AML-193 (cell line): ENCODE measurements around the gene RIPOR2.
A peak's percentile ranks its signal among the peaks of the same experiment; 100 is the strongest.
"Not testable (repeated sequence)": the region's sequence is repeated elsewhere in the genome, so short reads cannot be mapped to it uniquely, and the experiment has no call there.

Experiments
- DNase-seq, 2 experiments: peaks; one replicate each; lab custom pipeline; 2025; lab: John Stamatoyannopoulos, UW

Gene RIPOR2

DNA sequence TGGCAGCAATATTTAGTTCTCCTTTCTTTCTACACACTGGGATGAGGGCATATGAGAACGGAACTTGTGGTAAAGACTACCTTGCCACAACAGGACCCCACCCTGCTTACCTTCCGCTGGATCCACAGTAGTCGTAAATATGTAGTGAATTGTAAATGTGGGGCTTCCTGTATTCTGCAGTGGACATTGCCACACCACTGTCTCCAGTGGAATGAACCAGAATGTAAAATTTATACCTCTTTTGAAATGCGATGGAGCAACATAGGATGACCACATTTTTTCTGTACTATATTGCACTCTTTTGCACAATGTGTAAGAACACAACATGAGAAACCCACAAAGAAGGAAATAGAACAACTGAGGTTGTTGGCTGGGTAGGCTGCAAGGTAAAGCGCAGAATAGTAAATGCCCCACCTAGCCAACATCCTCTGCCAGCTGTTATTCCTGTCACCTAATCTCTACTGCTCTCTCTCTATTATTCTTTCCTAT is 16.1 kb upstream of the RIPOR2 start:
- peak; percentile 97 to 98 for DNase-seq

DNA sequence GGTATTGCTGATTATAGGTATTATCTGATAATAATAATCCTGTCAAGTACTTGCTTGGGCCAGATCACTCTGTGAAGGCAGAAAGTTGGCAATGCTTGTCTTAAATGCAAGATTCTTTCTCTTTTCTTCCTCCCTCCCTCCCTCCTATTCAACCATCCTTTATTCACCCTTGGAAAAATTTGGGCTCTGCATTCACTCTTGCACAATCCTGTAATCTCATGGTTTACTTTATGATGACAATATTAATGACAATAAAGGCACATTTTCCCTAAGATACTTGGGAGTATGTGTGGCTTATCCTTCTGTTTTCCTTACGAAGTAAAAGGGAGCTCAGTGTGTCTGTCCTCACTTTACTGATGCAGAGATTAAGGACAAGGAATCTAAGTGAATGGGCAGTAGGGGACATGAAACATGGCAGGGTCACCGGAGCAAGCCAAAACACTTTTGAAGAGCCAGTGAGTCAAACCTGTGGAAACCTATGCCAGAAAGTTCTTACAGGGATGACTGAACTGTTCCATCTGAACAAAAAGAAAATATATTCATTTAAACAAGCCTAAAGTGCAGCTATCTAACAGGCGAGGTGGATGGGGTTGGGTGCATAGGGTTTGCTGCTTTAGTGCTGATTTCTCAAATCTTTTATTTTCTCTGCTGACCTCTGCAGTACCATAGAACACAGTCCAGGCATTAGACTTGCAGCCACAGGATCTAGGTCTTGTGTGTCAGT is 14.6 kb upstream of the RIPOR2 start:
- DNase-seq = no peak

DNA sequence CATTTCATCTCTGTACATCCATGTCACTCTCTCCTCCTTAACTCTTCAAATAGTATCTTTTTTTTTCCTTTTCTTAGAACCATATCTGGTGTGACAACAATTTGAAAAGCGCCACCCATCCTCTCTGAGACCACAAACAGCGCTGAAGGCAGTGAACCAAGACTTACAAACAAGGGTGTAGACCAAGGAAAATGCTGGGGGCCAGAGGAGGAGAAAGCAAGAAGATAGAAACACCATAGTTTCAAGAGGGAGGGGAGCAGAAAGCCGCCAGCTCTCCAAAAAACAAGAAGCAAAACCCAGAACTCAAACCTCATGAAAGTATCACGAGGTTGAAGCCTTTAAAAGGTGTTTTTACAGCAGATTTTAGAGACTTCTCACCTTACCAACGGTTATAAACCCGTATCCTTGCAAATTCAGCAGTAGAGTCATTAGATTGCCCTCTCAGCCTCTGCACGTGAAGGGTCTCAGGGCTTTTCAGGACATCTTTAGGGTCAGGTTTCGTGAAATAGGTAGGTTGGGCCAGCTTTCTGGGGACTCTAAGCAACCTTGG is 13.3 kb upstream of the RIPOR2 start:
- DNase-seq = no peak

DNA sequence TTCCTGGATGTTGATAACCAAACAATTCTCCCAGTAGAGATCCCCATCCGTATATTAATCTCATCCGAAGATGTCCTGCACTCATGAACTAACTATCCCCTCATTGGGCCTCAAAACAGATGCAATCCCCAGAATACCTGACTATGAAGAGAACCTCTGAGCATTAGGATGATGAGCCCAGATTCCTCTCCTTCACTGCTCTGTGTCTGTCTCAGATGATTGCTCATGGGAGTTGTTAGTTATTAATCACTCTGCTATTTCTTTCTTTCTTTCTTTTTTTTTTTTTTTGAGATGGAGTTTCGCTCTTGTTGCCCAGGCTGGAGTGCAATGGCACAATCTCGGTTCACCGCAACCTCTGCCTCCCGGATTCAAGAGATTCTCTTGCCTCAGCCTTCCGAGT is 12.5 kb upstream of the RIPOR2 start:
- not testable (repeated sequence) for DNase-seq

DNA sequence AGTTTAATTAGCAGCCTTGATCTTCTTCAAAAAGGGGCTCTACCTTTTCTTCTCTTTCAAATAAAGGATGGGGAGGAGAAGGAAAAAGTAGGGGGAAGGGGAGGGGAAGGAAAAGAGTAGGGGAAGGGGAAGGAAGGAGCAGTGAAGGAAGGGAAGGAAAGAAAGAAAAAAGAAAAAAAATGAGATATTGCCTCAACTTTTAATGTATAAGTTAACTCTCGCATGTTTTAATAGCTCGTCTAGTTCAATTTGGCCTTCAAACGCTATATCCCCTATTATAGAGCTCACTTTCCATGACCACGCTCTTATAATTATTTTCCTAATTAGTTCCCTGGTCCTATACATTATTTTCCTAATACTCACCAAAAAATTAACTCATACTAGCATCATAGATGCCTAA is 11.9 kb upstream of the RIPOR2 start:
- no peak for DNase-seq

DNA sequence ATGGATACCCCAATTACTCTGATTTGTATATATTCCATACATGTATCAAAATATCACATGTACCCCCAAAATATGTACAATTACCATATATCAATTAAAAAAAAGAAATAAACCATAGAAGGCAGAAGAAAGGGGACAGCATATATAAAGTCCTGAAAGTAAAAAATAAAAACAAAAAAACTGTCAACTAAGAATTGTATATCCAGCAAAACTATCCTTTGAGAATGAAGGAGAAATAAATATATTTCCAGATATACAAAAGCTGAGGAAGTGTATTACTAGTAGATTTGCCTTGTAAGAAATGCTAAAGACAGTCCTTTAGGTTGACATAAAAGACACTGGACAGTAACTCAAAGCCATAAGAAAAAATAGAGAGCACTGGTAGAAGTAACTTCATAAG is 9.3 kb upstream of the RIPOR2 start:
- no peak for DNase-seq

DNA sequence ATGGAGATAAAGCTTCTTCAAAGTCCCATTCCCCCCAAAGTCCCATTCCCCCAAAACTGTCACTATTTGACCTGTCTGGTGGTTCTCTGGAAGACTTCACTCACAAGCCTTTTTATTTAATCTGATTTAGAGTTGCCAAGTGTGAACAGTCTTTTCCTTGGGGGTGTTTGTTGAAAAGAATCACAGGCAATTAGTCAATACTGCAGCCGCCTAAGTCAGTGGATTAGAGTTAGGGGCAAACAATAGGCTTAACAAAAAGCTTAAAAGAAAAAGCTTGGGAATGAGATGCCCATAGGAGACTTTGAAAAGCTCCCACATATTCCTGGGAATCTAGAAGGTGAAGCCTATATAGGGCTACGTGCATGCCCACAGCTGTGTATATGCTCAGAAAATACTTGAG is 8.0 kb upstream of the RIPOR2 start:
- DNase-seq = no peak

DNA sequence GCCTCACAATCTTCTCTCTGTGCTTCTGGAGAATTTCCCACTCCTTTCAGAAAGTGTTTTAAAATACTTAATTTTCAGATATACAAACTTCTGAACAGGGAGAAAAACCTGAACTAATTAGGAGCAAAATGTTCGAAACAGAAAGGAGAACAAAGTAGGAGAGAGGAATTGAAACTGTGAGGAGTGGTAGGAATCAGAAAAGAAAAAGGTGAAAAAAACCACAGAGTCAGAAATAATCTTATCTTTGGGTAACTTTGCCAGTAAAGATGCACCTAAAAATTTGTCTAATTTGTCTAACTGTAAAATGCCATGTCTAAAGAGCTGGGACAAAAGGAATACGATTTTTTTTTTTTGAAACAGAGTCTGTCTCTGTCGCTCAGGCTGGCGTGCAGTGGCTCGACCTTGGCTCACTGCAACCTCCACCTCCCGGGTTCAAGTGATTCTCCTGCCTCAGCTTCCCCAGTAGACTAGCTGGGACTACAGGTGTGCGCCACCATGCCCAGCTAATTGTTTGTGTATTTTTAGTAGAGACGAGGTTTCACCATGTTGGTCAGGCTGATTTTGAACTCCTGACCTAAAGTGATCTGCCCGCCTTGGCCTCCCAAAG is 4.7 kb upstream of the RIPOR2 start:
- DNase-seq = no peak

DNA sequence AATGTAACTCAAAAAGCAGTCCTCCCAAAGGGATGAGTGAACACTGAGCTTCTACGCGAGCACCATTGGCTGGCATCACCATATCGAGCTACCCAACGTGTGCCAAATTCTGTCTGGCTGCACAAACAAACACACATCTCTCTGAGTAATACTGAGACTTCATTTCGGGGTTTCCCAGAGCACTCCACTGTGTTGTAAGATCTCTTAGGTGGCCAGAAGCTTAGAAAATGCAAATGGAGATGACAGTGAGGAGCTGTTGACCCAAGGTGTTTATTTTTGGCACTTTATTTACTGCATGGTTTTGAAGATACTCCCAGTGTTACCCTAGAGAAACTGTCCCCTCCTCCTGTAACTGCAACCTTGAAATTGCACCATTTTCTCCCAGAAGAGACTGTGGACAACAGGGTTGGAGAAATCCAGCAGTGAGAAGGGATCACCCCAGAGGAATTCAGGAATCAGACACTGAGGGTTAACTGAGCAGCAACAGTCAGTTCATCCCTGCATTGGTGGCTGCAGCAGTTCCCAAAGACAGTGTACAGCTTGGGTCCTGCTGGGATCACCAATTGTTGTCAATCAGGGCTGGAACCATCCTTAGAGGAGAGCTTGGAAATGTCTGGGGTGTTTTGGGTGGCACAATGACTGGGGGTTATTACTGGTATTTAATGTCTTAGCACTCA is 1.0 kb upstream of the RIPOR2 start:
- no peak for DNase-seq

DNA sequence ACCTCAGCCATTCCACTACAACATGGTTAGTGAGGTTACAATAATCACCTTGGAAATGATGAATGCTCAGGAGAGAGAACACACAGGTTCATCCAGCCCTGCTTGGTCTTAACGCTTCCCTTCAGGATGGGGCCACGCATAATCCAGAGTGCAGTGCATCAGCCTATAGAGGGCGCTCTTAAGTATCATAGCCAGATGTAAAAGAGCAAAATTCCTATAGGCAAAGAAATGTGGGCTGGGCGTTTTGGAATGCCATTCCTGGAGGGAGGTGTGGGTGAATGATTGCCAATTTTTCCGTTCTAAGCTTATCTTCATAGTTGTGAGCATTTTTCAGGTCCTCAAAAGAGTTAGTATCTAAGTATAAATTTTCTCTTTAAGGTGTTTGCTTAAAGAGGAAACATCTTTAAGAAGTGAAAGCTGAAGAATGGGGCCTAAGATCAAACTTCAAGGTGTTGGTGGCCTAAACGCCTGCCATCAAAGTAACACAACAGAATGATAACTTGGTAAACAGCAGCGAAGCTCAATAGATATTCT is 1.8 kb downstream of the RIPOR2 start:
- peak; percentile 40 to 48 for DNase-seq

DNA sequence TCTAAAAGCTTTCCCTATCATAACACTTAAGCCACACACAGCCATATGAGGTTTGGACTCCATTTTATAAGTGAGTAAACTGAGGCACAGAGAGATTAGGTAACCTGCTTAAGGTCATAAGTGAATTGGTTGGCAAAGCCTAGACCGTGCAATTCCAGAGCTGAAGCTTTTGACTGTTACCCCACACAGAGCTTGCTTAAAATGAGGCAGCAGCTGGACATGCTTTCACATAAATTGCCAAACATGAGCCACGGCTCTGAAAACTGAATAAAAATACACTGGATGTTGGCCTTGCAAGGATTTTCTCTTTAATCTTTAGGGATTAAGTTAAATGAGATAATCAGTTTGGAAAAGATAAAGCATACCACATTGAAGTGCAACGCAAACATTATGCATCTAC is 2.5 kb downstream of the RIPOR2 start:
- DNase-seq = no peak

DNA sequence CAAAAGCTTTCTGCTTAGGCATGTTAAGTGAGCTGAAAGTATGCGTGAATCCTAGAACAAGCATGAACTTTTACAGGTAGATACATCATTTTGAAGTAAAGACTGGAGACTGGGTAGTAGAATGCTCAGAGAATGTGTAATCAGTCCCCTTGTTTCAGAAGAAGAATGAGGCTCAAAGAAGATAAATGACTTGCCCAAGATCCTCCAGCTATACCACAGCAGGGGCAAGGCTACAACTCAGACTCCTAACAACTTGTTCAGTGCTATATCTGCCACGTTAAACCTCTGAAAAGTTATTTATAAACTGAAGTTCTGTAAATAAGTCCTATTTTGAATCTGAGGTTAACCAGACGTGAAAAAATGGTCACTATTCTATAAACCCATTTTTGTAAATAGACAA is 2.9 kb downstream of the RIPOR2 start:
- DNase-seq = no peak

DNA sequence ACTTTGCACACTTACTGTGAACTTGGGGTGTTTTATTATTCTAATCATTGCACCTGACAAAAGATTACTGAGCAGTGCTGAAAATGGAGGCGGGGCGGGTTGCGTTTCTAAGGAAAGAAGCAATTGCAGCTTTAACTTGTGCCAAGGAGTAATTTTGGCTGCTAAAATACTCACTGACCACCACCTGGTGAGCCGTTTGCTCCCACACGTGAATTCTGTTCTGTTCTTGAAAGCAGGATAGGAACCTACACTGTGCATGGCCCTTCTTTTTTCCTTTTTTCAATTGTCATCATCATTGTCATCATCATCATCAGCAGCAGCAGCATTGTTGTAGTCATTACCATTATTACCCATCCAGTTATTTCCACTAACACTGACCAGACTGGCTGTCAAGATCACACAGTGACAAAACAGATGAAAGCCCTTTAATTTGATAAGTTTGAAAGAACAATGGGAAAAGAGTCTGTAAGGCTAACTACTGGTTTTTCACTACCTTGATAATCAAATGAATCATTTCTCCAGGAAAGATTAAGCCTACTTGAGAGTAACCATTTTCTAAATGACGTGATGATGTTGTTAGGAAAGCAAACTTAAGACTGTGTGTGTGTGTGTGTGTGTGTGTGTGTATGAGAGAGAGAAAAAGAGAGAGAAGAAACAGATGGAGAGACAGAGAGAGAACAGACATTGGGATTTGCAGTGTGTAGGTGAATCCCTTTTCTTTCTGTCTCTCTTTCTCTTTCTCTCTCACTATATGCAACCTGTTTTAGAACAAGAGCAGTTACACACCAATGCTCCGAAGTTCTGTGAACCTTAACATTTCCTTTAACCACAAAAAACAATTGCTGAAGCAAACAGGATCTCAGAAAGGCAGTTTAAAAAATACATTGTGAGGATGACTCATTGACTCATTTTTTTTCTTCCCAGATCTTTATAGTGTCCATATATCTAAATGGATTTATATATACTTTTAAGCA is 3.8 kb downstream of the RIPOR2 start:
- no peak for DNase-seq

DNA sequence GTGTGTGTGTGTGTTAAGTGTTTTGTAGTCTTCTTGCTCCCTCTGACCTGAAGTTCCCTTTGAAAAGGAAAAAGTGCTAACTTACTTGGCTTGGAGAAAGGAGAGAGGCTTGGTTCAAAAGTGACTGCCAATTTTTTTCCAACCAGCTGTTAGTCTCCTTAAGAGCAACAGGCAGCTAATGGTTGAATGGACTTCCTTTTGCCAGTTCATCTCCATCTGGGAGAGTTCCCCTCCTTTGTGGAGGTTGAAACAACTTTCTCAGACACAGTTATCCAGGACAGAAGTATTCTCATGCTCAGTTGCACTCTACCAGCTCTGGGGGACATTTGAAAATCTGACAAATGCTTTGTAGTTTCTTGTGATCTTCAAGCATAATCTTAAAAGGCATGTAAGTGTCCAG is 4.5 kb downstream of the RIPOR2 start:
- no peak for DNase-seq

DNA sequence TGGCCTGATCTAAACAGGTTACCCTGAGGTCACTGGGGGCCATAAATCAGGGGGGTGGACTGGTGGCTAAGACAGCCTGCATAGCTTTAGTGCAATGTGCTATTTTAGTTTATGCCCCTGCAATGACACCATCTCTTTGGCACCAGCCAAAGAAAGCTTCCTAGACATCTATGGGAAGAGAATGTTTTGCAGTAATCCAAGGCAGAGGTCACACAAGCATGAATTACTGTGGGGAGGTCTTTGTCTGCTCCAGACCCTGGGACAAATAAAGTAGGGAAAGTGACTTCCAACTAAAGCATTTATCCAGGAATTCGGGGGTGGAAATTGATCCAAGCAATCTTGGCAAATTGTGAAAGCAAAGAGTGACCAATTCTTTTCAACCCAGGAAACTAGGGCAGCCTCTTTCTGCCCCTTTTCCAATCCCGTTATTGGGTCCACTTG is 5.3 kb downstream of the RIPOR2 start:
- DNase-seq = no peak

DNA sequence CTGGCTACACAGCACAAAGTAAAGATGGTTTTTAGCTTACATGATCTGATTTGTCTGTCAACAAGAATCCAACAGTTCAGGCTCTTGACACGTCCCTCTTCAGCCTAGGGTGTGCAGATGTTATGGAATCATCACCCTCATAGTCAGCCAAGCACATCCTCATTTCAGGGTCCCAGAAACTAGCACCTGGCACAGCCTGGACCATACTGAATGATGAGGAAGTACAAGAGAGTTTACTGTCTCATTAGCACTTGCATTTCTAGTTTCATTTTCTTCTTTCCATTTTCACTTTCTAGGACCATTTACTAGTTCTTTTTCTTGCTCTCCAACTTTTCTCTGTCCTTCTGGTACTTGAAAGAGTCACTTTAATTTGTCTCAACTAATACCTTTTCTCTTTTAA is 6.5 kb downstream of the RIPOR2 start:
- DNase-seq = peak in 1 of 2 experiments; percentile 11

DNA sequence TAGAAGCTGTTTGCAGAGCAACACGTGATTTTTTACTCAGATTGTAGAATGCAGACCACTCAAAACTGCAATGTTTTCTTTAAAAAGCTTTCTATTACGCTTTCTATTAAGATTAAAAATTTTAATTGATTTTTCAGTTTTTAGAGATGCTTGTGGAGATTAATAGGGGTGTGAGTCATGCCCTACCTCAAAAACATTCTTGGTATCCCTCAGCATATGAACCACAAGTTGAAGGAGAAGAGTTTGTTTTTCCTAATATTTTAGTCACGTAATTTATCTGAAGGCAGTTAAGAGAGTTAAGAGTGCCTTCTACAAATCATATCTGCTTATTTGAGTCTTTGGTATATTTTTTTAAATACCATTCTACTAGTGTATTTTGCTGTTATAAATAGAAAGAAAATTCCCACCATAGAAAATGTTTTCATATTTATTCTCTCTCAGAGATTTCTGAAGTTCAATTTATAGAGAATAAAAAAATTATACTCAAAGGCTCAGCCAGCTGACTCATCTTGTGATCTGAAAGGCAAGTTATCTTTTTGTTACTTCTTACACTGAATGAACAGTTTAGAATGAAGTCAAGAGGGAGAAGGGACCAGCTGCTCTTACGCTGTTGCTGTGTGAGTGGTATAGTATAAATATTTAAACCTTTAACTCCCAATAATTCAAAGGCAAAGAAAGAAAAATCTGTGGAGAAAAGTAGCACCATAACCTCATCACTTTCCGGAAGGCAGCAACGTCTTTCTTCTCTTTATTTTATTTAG is 7.6 kb downstream of the RIPOR2 start:
- no peak for DNase-seq

DNA sequence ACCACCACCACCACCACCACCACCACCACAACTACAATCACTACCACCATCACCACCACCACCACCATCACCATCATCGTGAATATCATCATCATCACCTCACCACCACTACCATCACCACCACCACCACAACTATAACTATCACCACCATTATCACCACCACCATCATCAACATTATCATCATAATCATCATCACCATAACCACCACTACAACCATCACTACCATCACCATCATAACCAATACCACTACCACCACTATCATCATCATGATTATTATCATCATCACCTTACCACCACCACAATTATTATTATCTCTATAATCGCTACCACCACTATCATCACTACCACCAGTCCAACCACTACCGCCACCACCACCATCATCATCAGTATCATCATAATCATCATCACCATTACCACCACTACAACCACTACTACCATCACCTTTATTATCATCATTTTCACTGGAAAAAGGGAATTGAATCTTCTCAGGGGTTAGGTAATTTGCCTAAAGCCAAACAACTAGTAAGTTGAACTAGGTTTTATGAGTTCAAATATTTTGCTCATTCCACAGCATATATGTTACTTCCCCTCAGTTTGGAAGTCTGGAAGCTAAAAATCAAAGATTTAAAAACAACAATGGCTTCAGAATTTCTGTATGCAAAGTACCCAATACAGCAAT is 8.3 kb downstream of the RIPOR2 start:
- no peak for DNase-seq

DNA sequence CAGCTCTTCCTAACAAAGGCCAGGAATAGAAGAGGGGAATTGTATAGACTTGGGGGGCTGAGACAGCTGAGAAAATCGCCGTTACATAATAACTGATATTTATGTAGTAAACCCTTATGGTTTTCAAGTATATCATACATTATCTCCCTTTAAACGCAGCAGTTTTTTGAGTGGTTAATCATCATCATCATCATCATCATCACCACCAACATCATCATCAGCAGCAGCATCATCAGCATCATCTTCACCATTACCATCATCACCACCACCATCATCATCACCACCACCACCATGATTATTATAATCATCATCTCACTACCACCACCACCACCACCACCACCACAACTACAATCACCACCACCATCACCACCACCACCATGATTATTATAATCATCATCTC is 9.1 kb downstream of the RIPOR2 start:
- not testable (repeated sequence) for DNase-seq

DNA sequence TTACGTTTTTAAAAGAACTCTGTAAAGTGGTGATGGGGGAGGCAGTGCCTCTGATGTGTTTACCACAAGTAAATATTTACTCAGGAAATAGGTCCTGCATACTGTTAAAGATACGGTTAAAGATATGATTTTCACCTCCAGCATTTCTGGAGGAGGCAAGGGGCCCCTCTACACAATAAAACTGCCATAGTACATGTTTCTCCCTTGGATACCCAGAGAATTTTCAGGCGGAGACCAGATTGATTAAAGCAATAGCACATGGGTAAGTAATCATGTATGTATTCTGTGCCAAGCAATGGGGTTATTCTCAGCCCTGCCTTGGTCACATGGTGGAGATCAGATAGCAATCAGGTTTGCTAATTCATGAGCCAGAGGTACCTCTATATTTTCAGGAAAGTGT is 9.6 kb downstream of the RIPOR2 start:
- DNase-seq = no peak
